HG02884 (cell line): ENCODE measurements around the gene DPH6.
"Not testable (repeated sequence)": the region's sequence is repeated elsewhere in the genome, so short reads cannot be mapped to it uniquely, and the experiment has no call there.

Experiments used
- ATAC-seq: cut with Tn5 transposase; IDR thresholded peaks from one replicate; pipeline ENCODE4 v1.9.1; 2021; ENCODE audit warnings: mild to moderate bottlenecking, moderate library complexity; ENCODE audit not compliant: unreplicated experiment

The DPH6 gene

DNA sequence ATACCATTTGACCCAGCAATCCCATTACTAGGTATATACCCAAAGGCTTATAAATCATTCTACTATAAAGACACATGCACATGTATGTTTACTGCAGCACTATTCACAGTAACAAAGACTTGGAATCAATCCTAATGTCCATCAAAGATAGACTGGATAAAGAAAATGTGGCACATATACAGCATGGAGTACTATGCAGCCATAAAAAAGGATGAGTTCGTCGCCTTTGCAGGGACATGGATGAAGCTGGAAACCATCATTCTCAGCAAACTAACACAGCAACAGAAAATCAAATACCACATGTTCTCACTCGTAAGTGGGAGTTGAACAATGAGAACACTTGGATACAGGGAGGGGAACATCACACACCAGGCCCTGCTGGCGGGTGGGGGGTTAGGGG is 104.7 kb downstream of the DPH6 start:
- ATAC-seq, result not testable (repeated sequence)

- ATAC-seq, result no peak
These were observed 105.7 kb downstream of the DPH6 start for GRCh38 chr15:35440265-35440664.

GRCh38 chr15:35439291-35439690 is 106.7 kb downstream of the DPH6 start:
- no peak for ATAC-seq

DNA sequence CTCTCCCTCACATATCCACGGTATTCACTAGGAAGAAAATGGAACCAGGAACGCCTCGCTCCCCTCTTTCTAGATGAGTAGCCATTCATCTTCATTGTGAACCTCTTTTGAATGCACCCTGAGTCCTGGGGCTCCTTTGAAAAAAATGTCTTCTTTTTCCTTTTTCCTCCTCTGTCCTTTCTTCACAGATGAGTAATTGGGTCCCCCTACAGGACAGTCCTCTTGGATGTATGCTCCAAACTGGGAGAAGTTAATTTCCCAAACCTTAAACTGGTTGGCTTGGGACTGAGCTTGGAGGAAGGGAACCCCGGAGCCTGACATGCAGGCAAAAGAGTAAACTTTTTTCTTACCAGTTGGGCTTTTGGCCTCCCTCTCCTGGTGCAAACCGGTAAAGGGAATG is 108.8 kb downstream of the DPH6 start:
- ATAC-seq, result no peak

DNA sequence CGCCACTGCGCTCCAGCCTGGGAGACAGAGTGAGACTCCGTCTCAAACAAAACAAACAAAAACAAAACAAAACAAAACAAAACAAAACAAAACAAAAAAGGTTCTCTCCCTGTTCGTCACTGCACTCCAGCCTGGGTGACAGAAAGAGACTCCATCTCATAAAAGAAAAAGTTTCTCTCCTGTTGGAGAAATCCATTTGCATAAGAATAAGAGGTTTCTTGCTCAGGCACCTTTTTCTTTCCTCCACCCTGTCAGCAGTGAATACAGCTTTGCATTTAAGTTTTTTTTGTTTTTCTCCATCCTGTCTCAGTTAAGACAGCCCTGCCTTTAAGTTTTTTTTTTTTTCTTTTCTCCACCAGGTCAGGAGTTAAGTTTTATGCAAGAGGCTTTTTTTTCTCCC is 109.5 kb downstream of the DPH6 start:
- no peak for ATAC-seq

DNA sequence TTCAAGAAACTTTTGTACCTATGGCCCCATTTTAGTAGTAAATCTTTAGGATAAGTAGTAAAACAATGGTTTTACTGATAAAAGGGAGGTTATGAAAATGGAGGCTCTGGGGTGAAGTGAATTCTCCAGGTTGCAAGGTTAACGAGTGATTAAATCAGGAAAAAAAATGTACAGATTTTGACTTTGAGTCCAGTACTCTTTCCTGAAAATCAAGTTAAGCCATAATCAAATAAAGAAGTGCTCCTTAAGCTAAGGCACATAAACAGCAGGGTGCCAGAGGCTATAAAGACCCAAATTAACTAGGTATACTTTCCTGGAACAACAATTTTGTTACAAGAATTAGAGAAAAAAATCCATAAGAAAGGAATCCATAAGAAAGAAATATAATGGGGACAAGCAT is 114.7 kb downstream of the DPH6 start:
- no peak for ATAC-seq

DNA sequence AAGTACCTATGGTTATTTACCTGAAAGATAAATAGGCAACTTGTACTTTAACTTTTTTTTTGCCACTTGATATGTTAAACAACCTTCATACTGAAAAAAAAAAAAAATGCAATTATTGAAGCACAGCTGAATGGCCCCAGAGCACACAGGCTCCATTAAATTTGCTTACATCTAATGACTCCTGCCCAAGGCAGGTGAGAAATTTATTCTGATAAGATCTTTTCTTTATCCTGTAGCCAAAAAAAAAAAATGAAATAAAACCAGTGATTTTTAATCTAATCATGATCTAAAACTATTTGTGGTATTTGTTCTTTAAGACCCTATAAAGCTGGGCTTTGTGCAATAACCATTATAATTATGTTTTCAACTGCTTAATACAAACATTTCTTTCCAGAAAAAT is 115.7 kb downstream of the DPH6 start:
- ATAC-seq, result no peak

- ATAC-seq, result no peak
These were observed 118.5 kb downstream of the DPH6 start for GRCh38 chr15:35427496-35427895.

DNA sequence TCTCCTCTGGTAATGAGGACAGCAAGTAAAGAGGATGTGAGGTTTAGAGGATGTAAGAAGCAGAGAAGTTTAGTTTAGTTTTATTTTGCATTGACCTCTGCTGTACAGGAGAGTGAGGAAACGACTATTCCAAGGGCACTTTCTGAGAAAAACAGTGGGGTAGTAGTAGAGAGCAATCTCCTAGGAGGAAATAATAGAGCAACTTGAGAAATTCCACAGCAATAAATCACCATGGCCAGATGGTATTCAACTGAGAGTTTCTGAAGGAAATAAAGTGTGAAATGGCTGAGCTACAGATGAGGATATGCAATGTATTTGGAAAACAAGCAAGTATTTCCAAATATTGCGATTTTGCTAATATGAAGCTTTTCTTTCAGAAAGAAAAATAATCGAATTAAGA is 118.9 kb downstream of the DPH6 start:
- ATAC-seq, result no peak

DNA sequence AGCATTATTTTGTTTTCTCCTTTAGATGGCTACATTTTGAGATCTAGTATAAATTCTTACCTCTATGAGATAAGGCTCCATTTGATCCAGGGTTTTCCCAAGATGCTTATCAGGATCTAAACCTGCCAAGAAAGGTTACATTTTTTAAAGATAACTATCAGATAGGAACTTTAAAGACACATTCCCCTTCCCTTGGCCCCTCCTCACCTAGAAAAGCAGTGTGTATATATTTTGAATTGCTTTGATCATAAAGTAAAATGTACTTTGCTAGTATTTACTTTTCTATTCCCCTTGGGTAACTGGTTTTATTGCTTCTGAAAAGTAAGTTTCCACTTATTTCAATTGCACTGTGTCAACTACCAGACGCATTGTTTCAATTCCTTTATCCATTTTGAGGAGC is 135.2 kb downstream of the DPH6 start:
- no peak for ATAC-seq

- ATAC-seq, result no peak
These were observed 146.1 kb downstream of the DPH6 start for GRCh38 chr15:35399901-35400300.

DNA sequence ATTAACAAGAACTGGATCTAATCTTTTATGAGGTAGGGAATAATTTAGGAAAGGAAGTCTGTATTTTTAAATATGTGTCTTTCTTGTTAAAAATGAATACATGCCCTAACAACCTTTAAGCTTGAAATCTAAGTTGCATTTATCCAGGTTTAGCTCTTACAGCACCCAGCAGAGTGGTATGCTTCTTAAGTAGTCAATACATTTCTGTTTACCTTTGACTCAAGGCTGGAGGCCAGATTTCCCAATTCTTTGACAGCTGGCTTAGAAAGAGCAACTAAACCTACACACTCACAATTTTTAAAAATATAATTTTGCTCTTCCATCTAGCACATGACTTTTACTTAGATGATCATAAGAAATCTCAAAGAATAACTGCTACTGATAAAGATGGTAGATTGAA is 148.9 kb downstream of the DPH6 start:
- no peak for ATAC-seq

GRCh38 chr15:35394416-35394815 is 151.5 kb downstream of the DPH6 start:
- no peak for ATAC-seq

DNA sequence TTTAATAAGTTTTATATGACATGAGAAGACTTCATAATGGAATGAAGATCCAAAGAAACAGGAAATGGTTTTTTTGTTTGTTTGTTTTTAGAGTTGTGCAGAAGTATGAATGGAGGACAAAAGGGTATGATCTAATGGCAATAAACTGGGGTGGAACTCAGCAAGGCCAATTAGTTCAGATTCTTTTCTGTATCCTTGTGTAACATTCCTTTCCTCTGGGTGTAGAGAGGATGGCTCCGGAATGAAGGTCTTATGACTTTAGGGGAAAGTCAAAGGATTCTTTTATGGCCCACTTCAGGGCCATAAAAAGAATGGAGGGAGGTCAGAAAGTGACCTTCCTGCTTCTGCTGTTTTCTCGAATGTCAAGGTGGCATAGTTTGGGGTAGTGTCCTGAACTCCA is 152.6 kb downstream of the DPH6 start:
- no peak for ATAC-seq

DNA sequence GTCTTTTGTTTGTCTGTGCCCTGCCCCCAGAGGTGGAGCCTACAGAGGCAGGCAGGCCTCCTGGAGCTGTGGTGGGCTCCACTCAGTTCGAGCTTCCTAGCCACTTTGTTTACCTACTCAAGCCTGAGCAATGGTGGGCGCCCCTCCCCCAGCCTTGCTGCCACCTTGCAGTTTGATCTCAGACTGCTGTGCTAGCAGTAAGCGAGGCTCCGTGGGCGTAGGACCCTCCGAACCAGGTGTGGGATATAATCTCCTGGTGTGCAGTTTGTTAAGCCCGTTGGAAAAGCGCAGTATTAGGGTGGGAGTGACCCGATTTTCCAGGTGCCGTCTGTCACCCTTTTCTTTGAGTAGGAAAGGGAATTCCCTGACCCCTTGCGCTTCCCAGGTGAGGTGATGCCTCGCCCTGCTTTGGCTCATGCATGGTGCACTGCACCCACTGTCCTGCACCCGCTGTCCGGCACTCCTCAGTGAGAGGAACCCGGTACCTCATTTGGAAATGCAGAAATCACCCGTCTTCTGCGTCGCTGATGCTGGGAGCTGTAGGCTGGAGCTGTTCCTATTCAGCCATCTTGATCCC is 154.5 kb downstream of the DPH6 start:
- ATAC-seq, result not testable (repeated sequence)

DNA sequence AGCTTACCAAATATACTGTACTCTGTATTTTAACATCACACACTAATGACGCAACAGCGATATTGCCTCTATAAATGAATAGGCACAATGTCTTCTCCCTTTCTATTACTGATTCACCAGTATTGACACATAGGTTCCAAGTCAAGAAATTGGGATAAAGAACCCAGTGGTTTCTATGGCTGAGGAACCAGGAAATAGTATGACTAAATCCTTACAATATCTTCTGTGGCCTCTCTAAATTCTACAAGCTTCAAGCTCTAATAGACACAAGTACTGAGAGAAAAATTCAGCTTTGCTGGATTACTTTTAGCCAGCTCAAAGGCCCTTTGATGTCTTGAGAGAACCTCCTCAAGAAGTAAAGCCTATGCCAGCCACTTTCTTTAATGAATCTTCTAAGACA is 162.5 kb downstream of the DPH6 start:
- no peak for ATAC-seq

- ATAC-seq, result no peak
These were observed 164.6 kb downstream of the DPH6 start for GRCh38 chr15:35381328-35381727.

DNA sequence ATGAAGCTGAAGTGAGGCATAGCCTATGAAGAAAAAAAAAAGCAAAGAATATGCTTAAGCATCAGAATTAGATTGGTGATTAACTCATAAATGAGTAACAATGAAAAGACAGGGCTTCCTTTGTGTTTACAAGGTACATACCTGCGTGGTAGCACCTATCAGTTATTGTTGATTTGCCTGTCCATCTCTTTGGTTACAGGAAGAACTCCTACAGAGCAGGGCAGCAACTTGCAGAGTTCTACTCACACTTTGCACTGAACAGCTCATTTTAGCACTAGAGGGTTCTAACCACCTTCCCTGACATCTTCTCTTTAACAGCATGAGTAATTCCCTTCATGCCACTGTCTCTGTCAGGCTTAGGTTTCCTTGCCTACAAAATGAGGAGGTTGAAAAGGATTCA is 166.0 kb downstream of the DPH6 start:
- no peak for ATAC-seq

DNA sequence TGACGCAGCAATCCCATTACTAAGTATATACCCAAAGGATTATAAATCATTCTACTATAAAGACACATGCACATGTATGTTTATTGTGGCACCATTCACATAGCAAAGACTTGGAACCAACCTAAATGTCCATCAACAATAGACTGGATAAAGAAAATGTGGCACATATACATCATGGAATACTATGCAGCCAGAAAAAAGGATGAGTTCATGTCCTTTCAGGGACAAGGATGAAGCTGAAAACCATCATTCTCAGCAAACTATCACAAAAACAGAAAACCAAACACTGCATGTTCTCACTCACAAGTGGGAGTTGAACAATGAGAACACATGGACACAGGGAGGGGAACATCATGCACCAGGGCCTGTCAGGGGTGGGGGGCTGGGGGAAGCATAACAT is 167.5 kb downstream of the DPH6 start:
- not testable (repeated sequence) for ATAC-seq

- ATAC-seq, result no peak
These were observed 169.3 kb downstream of the DPH6 start for GRCh38 chr15:35376707-35377106.

- ATAC-seq, result no peak
These were observed 171.3 kb downstream of the DPH6 start for GRCh38 chr15:35374661-35375060.

- no peak for ATAC-seq
These were observed 183.7 kb downstream of the DPH6 start for GRCh38 chr15:35362195-35362829.

DNA sequence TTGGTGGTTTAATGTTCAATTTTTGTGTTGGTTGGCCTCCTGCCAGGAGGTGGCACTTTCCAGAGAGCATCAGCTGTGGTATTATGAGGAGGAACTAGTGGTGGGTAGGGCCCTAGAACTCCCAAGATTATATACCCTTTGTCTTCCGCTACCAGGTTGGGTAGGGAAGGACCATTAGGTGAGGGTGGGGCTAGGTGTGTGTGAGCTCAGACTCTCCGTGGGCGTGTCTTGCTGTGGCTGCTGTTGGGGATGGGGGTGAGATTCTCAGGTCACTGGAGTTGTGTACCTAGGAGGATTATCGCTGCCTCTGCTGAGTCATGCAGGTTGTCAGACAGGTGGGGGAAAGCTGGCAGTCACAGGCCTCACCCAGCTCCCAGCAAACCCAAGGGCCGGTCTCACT is 187.1 kb downstream of the DPH6 start:
- no peak for ATAC-seq
